Stimulated activated CD8-positive, alpha-beta memory T cell treated with anti-CD3 and anti-CD28 coated beads, Interleukin-2, amount 100 ng/mL, for 1 hour (primary cell): Measurements from ENCODE around the gene PLOD1.
"Not testable (repeated sequence)": the region's sequence is repeated elsewhere in the genome, so short reads cannot be mapped to it uniquely, and the experiment has no call there.

Experiments
- DNase-seq, 2 donors: peaks; one replicate each; pipeline ENCODE4 v3.0.0-alpha.2; 2020; ENCODE audit warnings: low read depth in 2 of 2

Gene PLOD1

GRCh38 chr1:11912482-11913216, 21.9 kb upstream of the PLOD1 start:
- not testable (repeated sequence) for DNase-seq

- DNase-seq = no peak
Observed at GRCh38 chr1:11913291-11913690, 21.2 kb upstream of the PLOD1 start.

GRCh38 chr1:11914024-11914423, 20.5 kb upstream of the PLOD1 start:
- DNase-seq = no peak

- no peak for DNase-seq
Observed at GRCh38 chr1:11918799-11919519, 15.6 kb upstream of the PLOD1 start.

DNA sequence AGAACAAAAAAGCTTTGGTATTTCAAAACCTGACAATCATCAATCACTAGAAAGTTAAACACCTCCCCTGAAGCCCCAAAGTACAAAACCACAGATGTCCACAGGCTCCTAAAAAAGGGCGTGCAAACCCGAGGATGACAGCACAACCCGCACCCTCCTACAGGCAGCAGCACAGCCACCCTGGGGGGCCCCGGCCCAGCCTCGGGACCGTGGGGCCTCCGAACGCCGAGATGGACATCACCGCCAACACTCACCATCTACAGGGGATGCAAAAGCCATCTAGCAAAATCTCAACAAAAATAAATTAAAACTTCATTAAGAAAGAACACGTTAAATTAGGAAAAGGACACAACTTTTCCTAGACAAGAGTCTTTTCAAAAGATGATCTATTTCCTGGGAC, 14.9 kb upstream of the PLOD1 start:
- no peak for DNase-seq

DNA sequence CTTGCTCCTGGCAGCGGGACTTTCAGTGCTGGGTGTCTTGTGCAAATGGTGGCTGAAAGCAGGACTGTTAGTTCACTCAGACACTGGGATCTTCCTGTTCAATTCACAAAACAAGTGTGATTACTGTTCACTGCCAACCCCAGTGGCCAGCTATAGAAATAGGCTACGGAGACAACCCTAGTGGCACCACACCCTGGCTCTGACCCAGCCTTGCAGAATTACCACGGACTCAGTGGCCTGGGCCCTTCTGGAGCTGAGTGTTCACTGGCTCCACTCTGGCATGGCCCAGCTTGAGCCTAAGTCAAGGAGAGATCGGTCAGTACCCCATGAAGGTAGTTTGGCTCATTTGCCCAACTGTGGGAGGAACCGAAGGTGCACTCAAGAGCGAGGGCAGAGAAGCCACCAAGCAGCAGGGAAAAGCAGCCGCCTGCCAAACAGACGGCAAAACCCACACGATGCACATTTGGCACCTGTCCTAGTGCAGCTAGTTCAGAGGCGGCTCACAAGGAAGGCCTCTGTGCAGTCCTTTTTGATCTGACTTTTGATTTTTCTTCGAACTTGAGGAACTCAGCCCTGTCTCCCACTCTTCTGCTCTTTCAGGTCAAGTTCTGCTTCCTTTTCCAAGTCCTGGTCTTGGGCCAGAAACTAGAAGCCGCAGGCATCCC, 14.1 kb upstream of the PLOD1 start:
- DNase-seq = no peak

GRCh38 chr1:11921022-11921421, 13.5 kb upstream of the PLOD1 start:
- no peak for DNase-seq

DNA sequence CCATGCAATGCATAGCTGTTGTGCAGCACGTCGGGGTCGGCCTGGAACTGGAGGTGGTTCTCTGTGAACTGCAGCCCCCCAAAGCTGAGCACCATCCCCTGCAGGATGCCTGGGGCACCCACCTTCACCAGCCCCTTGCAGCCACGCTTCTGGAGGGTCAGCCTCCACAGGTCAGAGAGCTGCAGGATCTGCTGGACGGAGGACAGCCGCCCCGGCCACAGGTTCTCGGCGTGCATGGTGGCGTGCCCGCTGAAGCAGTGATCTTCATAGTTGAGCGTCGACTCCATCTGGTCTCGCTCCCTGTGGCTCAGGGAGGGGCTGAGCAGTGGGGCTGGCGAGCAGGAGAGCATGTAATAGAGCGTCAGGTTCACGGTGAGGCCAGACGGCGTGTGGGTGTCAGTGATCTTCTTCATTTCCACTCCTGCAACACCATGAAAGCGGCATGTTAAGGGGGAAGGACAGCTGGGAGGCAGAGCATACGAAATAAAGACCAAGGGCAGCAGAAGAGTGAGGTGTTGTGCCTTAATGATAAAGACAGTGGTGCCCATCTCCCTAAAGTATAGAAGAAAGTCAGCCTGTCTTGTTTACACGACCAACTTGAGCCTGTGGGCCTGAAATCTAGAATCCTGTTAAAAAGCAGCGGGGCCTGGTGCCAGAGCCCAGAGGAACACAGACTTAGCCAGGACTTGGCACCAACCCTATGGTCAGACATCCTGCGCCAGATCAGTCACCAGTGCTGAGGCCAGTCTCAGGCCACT, 11.3 kb upstream of the PLOD1 start:
- no peak for DNase-seq

DNA sequence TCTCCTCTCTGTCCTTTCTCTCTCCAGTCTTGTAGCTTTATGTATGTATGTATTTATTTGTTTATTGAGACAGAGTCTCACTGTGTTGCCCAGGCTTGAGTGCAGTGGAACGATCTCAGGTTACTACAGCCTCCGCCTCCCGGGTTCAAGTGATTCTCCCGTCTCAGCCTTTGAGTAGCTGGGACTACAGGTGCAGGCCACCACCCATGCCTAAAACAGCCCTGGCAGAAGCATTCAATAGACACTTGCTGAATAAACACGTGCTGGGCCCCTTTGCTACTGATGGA, 10.7 kb upstream of the PLOD1 start:
- DNase-seq = no peak

DNA sequence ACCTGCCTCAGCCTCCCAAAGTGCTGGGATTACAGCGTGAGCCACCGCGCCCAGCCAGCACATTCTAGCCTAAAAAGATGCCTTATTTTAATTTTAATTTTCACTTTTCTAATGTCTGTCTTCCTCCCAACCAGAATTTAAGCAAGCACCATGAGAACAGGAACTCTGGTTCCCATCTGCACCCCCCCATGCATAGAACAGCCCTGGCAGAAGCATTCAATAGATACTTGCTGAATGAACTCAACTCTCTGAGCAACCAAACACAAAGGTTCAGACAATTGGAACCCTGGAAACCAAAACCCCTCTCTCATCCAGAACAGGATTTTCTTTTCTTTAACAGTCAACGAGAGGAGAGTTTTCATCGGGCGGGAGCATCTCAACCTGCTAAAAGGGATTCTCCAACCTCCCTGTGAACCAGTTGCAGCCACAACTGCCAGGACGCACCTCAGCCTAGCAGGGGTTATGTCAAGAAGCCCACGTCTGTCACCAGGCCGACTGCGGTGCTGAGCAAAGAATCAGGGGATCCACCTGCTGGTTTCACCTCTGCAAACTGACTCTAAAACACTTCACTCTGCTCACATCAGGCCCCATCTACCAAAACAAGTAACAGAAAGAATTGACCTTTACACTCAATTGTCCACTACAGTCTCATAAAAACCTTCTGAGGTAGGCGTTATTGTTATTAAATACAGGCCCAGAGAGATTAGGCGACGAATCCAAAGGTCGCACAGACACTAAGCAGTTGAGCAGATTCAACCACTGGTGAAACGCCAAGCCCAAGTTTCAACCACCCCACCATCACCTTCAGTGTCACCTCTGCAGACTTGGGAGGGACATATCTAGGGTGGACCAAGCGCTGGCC, 10.0 kb upstream of the PLOD1 start:
- no peak for DNase-seq

GRCh38 chr1:11925196-11925937, 9.2 kb upstream of the PLOD1 start:
- DNase-seq = not testable (repeated sequence)

DNA sequence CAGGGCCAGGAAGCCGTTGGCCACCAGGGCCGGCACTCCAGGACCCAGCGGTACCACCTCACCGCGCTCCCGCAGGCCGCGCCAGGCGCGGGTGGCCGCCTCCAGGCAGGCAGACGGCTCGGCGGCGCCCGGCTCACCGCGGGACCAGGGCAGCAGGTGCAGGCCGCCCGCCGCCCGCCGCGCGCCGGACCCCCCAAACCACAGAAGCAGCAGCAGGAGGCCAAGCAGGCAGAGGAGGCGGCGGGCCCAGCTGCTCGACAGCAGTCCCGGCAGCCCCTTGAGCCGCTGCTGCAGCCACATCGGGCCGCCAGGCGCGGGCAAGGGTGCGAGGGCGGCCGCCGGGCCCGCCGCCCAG, 8.6 kb upstream of the PLOD1 start:
- no peak for DNase-seq

GRCh38 chr1:11927866-11928592, 6.5 kb upstream of the PLOD1 start:
- no peak for DNase-seq

- no peak for DNase-seq
Observed at GRCh38 chr1:11929849-11930248, 4.7 kb upstream of the PLOD1 start.

GRCh38 chr1:11930571-11931445, 3.7 kb upstream of the PLOD1 start:
- no peak for DNase-seq

GRCh38 chr1:11931845-11932244, 2.7 kb upstream of the PLOD1 start:
- DNase-seq = no peak

GRCh38 chr1:11935057-11935412, 518 bp downstream of the PLOD1 start:
- no peak for DNase-seq

- not testable (repeated sequence) for DNase-seq
Observed at GRCh38 chr1:11935733-11936132, 1.2 kb downstream of the PLOD1 start.
